ENCODE measurements around the gene GPRIN1. TPM values are rescaled to one million over a fixed set of nuclear protein-coding genes. Genes with fewer than 3 reads are reported as not detected.
"Not testable (repeated sequence)": the region's sequence is repeated elsewhere in the genome, so short reads cannot be mapped to it uniquely, and the experiment has no call there.

The GPRIN1 gene
- total RNA-seq, 1 donor from 2014 or later: 2.1 TPM

DNA sequence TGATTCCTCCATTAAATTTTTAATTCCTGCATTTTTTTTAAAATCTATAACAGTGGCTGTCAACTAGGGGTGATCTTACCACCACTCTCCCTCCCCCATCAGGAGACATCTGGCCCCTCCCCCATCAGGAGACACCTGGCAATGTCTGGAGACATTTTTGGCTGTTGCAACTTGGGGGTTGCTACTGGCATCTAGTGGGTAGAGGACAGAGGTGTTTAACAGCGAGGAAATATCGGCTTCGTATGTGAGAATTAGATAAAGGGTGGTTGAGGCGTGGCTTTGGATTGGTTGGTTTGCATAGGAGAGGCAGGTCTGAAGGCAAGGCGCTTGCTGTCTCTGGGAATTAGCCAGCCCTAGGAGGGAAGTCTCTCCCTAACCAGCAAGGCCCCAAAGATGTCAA, 50.3 kb downstream of the GPRIN1 start:
- no peak for DNase-seq (ENCODE audit: low spot score)
- H3K27ac Mint-ChIP-seq (ENCODE audit: unreplicated experiment): no peak overlapping the region
- no peak overlapping the region for H3K4me3 Mint-ChIP-seq (ENCODE audit: unreplicated experiment)
- peaks cover 8% of the 10 kb centered on the region for H3K9me3 Mint-ChIP-seq (ENCODE audit: low read depth)
- no peaks in the 10 kb centered on the region for H3K36me3 Mint-ChIP-seq (ENCODE audit: low read depth)
- TF ChIP-seq, protein P1, sequence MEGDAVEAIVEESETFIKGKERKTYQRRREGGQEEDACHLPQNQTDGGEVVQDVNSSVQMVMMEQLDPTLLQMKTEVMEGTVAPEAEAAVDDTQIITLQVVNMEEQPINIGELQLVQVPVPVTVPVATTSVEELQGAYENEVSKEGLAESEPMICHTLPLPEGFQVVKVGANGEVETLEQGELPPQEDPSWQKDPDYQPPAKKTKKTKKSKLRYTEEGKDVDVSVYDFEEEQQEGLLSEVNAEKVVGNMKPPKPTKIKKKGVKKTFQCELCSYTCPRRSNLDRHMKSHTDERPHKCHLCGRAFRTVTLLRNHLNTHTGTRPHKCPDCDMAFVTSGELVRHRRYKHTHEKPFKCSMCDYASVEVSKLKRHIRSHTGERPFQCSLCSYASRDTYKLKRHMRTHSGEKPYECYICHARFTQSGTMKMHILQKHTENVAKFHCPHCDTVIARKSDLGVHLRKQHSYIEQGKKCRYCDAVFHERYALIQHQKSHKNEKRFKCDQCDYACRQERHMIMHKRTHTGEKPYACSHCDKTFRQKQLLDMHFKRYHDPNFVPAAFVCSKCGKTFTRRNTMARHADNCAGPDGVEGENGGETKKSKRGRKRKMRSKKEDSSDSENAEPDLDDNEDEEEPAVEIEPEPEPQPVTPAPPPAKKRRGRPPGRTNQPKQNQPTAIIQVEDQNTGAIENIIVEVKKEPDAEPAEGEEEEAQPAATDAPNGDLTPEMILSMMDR (IDR thresholded peaks at IDR 0.05): no peak
- peaks cover 10% of the 10 kb centered on the region for H3K27me3 Mint-ChIP-seq (ENCODE audit: low read depth)
- H3K4me1 Mint-ChIP-seq (ENCODE audit: low read depth): no peaks in the 10 kb centered on the region

DNA sequence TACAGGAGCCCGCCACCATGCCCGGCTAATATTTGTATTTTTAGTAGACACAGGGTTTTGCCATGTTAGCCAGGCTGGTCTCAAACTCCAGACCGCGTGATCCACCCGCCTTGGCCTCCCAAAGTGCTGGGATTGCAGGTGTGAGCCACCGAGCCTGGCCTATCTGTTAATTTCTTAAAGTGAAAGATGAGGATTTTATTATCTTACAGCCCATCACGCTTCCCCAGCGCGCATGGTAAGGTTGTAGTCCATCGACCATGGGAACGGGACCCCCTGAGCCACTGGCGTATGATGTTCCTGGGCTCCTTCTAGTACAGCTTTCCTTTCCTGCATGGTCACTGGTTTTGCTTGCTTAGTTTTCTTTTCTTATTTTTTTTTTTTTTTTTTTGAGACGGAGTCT, 52.1 kb downstream of the GPRIN1 start:
- no peak overlapping the region for H3K4me3 Mint-ChIP-seq (ENCODE audit: unreplicated experiment)
- TF ChIP-seq, protein P1 (IDR thresholded peaks at IDR 0.05): no peak

DNA sequence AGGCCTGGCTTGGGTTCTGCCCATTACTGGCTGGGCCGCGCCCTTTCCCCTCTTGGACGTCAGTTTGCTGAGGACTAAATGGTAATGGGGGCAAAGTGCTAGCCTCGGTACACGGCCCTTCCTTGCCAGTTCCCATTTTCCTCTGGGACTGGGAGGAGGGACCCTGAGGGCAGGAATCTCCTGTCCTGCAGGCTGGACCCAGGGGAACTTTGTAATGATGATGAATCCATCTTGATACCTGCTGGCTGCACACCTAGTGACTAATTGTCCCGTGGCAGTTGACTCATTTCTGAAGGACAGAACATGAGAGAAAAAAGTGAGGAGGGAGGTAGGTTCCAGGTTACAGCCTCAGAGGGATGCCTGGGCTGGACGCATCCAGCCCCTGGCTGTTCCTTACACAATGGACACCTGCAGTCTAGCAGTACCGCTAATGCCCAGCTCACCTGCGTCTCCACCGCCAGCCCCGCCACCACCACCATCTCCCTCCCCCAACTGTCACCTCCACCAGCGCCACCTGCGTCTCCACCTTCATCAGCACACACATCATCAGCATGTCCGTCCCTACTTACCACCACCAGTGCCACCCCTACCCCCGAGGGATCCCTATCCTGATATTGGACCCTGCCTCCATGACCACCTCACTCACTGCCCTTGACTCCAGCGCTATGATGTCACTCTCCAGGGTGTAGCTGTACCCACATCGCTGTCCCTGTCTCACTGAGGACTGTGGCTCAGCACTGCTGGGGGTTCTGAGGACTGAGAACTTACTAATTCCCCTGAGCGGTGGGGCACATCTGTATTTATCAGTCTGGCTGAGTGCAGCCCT, 56.5 kb downstream of the GPRIN1 start:
- peaks cover 8% of the 10 kb centered on the region for H3K27me3 Mint-ChIP-seq (ENCODE audit: low read depth)
- TF ChIP-seq, protein P1 (IDR thresholded peaks at IDR 0.05): no peak
- no peak overlapping the region for H3K27ac Mint-ChIP-seq (ENCODE audit: unreplicated experiment)
- DNase-seq (ENCODE audit: low spot score): peak; percentile 74
- no peaks in the 10 kb centered on the region for H3K9me3 Mint-ChIP-seq (ENCODE audit: low read depth)
- H3K36me3 Mint-ChIP-seq (ENCODE audit: low read depth): no peaks in the 10 kb centered on the region
- peaks cover 6% of the 10 kb centered on the region for H3K4me1 Mint-ChIP-seq (ENCODE audit: low read depth)
- no peak overlapping the region for H3K4me3 Mint-ChIP-seq (ENCODE audit: unreplicated experiment)

More for the DNA sequence above, 52.1 kb downstream of the GPRIN1 start:
- no peak for DNase-seq (ENCODE audit: low spot score)
- peaks cover 8% of the 10 kb centered on the region for H3K9me3 Mint-ChIP-seq (ENCODE audit: low read depth)
- no peak overlapping the region for H3K27ac Mint-ChIP-seq (ENCODE audit: unreplicated experiment)
- H3K36me3 Mint-ChIP-seq (ENCODE audit: low read depth): no peaks in the 10 kb centered on the region
- peaks cover 6% of the 10 kb centered on the region for H3K4me1 Mint-ChIP-seq (ENCODE audit: low read depth)
- peaks cover 16% of the 10 kb centered on the region for H3K27me3 Mint-ChIP-seq (ENCODE audit: low read depth)

DNA sequence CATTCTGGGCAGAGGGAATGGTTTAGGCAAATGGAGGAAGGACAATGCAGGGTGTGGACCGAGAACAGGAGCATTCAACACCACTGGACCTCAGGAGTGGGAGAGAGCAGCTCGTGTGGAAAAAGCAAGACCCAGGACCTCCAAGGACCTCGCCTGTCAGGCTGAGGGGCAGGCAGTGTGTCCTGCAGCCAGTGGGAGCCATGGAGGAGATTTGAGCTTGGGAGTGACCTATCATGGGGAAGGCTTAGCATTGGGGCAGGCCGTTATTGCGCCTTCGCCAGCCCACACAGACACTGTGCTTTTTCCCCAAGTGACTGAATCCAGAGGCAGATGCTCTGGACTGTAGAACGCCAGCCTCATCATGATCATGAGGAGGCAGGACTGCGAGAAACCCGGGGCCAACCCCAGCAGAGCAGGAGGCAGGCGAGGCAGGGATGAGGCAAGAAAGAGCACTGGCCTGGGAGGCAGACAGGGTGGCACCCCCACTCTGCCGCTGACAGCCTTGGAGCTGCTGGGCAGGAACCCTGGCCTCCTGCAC, 57.6 kb downstream of the GPRIN1 start:
- Mint-ChIP-seq H3K27me3 (ENCODE audit: low read depth) (peaks cover 8% of the 10 kb centered on the region), H3K4me3 (ENCODE audit: unreplicated experiment) (no peak overlapping the region), H3K4me1 (ENCODE audit: low read depth) (peaks cover 6% of the 10 kb centered on the region), H3K36me3 (ENCODE audit: low read depth) (no peaks in the 10 kb centered on the region), H3K27ac (ENCODE audit: unreplicated experiment) (no peak overlapping the region), H3K9me3 (ENCODE audit: low read depth) (no peaks in the 10 kb centered on the region)
- TF ChIP-seq, protein P1 (IDR thresholded peaks at IDR 0.05): no peak
- no peak for DNase-seq (ENCODE audit: low spot score)

DNA sequence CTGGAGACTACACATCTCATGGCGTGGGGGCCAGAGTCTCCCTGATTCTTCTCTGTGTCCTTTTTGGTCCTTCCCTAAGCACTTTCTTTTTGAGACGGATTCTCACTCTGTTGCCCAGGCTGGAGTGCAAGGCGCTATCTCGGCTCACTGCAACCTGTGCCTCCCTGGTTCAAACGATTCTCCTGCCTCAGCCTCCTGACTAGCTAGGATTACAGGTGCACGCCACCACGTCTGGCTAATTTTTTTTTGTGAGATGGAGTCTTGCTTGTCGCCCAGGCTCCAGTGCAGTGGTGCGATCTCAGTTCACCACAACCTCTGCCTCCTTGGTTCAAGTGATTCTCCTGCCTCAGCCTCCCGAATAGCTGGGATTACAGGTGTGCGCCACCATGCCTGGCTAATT, 59.0 kb downstream of the GPRIN1 start:
- not testable (repeated sequence) for H3K4me1 Mint-ChIP-seq (ENCODE audit: low read depth); H3K27me3 Mint-ChIP-seq (ENCODE audit: low read depth); H3K27ac Mint-ChIP-seq (ENCODE audit: unreplicated experiment); H3K9me3 Mint-ChIP-seq (ENCODE audit: low read depth); H3K36me3 Mint-ChIP-seq (ENCODE audit: low read depth); DNase-seq (ENCODE audit: low spot score); H3K4me3 Mint-ChIP-seq (ENCODE audit: unreplicated experiment)
